VCaP (cell line): ENCODE results near the gene SIKE1.

ENCODE experiments used
- H3K27ac ChIP-seq: fragments of 450-650 bp; 2 replicates; pipeline ENCODE4 v1.5.1; 2017
- TF ChIP-seq, protein P1 (sequence below): fragments of 450-650 bp; conservative IDR thresholded peaks from 2 replicates; pipeline ENCODE4 v1.5.1; 2017; ENCODE audit warnings: mild to moderate bottlenecking, moderate library complexity

Gene SIKE1

DNA sequence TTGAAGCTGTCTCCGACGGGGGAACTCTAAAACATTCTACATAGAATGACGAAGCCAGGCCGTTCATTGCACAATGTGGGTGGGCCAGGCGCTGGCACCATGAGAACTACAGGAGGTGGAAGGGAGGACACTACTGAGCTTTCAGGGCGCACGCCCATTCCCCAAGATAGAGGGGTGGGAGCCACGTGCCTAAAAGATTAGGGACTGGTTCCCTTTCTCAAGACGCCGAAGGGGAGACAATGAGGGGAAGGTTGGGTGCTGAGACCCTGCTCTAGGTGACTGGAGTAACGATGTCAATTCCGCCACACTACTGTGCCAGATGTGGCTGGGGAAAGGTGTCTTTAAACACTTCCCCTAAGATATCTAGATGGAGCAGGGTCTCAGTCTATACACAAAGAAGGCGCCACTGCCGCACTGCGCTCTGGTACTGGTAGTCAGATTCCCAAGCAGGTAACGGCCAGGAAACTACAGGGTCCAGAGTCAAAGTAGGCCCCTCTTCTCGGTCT lies 23.5 kb downstream of the SIKE1 start:
- H3K27ac ChIP-seq, result peak overlapping the region; percentile 97
- TF ChIP-seq, protein P1, sequence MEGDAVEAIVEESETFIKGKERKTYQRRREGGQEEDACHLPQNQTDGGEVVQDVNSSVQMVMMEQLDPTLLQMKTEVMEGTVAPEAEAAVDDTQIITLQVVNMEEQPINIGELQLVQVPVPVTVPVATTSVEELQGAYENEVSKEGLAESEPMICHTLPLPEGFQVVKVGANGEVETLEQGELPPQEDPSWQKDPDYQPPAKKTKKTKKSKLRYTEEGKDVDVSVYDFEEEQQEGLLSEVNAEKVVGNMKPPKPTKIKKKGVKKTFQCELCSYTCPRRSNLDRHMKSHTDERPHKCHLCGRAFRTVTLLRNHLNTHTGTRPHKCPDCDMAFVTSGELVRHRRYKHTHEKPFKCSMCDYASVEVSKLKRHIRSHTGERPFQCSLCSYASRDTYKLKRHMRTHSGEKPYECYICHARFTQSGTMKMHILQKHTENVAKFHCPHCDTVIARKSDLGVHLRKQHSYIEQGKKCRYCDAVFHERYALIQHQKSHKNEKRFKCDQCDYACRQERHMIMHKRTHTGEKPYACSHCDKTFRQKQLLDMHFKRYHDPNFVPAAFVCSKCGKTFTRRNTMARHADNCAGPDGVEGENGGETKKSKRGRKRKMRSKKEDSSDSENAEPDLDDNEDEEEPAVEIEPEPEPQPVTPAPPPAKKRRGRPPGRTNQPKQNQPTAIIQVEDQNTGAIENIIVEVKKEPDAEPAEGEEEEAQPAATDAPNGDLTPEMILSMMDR, result no peak

DNA sequence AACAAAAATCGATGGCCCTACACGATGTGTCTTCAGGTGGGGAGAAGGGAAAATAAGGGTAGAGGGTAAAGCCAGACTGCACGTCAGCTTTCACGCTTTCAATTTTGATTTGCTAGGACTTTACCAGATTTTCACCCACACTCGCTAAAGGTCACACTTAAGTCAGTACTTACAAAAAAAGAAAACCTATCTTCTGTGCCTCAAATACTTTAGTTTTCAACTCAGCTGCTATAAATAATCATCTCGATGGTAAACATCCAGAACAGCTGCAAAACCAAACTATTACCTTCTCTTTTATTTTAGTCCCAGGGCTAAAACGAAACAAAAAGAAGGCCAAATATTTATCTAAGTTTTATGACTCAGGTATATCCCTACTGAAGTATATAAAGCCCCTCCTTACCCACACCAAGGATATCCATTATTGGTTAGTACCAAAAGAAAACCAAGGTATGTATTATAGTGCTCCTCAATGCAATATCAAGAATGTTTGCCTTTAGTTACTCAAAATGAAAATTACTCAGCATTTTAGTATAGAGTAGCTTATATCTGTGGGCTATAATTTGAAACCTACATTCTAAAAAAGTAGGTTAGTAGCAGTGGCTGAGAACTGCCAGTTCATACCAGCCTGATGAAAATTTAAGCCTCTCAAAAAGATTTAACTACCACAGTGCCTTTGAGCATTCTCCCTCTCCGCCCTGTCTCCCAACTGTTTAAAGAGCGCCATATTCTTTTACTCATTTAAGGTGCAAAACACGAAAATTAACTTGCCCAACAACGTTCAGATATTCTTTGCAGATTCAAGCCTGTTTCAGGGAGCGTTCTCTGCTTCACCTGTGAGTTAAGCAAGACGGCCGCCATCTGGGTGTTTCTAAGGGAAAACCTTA lies 24.2 kb downstream of the SIKE1 start:
- TF ChIP-seq, protein P1, result no peak
- H3K27ac ChIP-seq, result peak overlapping the region; percentile 97

DNA sequence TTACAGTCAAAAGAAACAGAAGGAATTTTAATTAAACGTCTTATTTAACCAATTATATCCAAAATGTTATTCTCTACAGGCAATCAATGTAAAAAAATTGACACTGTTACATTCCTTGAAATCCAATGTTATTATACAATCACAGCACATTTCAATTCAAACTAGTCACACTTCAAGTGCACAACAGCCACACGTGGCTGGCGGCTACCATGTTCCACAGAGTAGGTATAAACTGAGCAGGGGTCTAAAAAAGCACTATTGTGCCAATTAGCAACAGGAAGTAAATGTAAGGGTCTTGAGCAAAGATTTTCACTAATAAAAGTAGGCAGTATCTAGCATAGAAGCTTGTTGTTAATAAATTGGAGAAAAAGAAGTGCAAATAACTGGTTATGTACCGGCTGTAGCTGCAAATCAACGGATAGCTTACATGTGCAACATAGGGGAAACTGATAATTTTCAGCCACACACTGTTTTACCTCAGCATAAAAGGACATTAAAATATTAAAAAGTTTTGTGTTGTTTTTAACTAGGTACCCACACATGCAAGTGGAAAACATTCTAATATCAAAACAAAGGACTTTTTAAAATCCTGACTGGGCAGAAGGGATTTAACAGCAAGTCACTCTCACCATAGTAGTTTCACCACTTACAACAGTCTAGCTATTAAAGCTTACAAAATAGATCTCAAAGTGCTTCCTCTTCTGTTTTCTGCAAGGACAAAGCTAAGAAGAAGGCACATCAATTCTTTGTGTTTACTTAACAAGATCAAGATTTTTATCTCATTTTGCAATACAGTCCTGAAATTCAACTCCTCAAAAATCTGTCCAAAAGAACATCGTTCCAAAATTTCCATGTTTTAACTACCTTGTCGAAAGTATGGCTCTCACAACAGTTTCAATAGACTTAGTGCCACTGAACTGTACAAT lies 25.2 kb downstream of the SIKE1 start:
- TF ChIP-seq, protein P1, result no peak

DNA sequence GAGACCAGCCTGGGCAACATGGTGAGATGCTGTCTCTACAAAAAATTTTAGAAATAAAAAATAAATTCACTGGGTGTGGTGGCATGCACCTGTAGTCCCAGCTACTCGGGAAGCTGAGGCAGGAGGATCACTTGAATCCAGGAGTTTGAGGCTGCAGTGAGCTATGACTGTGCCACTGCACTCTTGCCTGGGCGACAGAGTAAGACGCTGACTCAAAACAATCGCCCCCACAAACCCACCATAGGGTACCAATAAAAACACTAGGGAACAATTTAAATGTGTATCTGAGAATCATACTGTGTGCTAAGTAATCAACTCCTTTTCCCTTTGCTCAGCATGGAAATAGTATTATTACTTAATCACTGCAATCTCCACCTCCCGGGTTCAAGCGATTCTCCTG lies 26.8 kb downstream of the SIKE1 start:
- H3K27ac ChIP-seq, result peak overlapping the region; percentile 97

More for the DNA sequence above, 25.2 kb downstream of the SIKE1 start:
- H3K27ac ChIP-seq, result peak overlapping the region; percentile 97

DNA sequence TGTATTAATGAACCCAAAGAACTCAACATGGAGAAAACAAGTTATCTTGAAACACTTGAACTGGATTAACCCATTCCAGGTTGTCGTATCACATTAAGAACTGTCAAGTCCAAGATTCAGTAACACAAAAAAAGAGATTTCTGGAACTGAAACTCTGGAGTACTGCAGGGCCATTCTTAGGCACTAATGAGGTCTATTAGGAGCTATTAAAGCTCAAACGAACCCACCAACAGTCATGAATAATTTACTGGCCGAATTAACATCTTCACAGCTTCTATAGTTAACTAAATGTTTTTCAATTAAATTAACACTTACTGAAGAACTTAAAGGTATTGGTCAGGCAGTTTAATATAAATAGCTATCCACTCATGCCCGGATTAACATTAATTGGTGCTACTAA lies 27.3 kb downstream of the SIKE1 start:
- no peak overlapping the region for H3K27ac ChIP-seq
- TF ChIP-seq, protein P1, result no peak

DNA sequence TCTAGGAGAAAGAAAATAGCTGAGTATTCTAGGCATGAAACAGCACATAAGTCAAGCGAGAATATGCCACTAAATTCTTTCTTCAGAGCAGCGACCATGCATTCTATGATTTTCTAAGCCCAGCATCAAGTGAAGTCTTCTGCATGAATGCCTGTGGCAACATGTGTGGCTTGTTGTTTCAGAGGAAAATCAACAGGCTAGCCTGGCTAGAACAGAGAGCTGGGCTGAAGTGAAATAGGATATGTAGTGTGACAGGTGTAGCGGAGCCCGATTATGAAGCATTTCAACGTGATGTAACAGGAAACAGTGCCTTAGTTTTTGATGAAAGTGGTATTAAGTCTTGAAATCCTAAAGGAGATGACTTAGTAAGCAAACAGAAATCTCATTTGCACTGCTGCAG lies 29.7 kb downstream of the SIKE1 start:
- TF ChIP-seq, protein P1, result no peak
- H3K27ac ChIP-seq, result no peak overlapping the region

DNA sequence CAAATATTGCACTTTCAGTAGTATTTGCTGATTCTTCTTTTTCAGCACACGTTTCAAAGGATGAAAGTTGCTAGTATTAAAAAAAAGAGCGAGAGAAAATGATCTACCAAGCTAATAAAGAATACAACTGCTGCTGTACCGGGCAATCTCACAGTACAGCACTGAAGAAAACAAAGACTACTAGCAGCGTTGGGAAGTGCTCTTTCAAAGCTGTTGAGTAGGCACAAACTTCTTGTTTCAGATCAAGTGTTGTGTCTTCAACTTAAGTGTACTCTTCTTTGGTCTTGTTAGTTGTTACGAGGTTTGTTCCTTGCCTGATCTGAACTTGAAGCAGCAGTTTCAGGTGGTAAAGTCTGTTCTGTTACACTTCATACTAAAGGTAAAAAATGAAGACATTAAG lies 30.6 kb downstream of the SIKE1 start:
- TF ChIP-seq, protein P1, result no peak
- H3K27ac ChIP-seq, result no peak overlapping the region
